RPMI8226 (cell line): ENCODE results near the gene ZC3H7B.
"Not testable (repeated sequence)": the region's sequence is repeated elsewhere in the genome, so short reads cannot be mapped to it uniquely, and the experiment has no call there.

Experiments used
- DNase-seq: peaks from one replicate; pipeline ENCODE4 v3.0.0-alpha.2; 2015

Gene ZC3H7B

DNA sequence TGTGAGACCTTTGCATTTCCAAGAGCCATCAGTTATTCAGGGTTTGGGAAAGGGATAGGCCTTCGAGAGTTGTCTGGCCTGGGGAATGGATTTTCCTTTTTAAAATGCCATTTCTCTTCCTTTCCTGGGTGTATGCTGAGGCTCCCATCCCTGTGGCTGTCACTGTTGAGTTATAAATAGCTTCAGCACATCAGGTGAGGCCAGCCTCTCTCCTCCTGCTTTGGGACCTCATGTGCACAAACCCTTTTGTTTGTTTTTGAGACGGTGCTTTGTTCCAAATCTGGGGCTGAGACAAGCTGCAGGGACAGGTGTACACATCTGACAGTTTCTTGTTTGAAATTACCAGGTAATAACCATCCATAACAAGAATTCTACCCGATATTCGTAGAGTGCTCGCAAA is 81.8 kb downstream of the ZC3H7B start:
- DNase-seq = no peak

DNA sequence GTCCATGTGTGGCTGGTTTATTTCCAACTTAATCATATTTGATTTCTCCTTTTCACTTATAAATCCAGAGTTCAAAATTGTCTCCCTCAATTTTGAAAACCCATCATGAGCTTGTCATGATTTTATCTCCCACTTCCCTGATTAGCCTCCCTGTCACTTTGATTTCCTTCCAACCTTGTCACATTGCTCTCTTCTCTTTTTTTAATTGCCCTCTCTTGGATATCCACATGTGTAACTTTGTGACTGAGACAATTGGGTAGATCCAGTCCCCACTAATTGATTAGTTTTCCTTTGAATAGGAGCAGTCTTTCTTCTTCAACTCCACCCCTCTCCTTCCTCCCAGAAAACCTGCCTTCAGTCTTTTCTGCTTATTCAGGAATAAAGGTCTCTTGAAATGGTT is 82.8 kb downstream of the ZC3H7B start:
- DNase-seq = no peak

DNA sequence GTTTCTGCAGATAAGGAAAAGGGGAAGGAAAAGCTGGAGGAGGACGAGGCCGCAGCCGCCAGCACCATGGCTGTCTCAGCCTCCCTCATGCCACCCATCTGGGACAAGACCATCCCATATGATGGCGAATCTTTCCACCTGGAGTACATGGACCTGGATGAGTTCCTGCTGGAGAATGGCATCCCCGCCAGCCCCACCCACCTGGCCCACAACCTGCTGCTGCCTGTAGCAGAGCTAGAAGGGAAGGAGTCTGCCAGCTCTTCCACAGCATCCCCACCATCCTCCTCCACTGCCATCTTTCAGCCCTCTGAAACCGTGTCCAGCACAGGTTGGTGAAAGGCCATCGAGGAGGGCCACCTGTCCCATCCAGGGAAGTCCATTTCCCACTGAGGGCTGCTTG is 86.0 kb downstream of the ZC3H7B start:
- no peak for DNase-seq

DNA sequence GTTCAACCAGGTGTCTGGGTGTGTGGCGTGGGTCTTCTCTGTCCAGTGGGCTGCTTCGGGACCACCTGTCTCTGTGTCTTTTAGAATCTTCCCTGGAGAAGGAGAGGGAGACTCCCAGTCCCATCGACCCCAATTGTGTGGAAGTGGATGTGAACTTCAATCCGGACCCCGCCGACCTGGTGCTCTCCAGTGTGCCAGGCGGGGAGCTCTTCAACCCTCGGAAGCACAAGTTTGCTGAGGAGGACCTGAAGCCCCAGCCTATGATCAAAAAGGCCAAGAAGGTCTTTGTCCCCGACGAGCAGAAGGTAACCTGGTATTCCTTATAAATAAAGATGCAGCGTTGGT is 92.7 kb downstream of the ZC3H7B start:
- no peak for DNase-seq

- no peak for DNase-seq
These were observed 94.4 kb downstream of the ZC3H7B start for GRCh38 chr22:41395531-41396240.

DNA sequence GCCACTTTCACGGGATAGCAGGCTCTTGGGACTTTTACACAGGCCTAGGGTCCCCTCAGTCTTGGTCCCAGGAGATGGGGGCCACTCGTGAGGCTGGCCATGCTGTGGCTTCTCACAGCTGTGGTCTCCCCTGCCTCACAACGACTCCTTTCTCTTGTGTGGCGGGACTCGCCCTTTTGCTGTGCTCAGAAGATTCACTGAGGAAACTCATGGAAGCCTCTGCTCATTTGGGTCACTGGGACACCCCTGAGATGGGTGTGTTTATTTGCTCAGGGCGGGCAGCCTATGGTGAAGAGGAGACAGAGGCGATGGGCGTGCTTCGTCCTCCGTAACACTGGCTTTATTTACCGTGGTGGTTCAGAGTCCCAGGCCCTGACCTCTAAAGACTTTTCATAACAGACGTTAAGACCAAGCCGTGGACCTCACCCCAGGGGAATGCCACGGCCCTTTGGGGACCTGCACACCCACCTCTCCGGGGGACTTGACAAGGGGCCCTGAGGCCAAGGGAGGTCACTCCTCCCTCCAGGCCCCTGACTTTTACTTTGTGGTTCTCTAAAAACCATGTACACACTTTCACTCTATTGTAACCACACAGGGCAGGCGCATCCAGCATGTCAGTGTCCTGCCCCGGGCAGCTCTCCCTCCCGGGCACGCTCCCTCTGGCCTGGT is 96.0 kb downstream of the ZC3H7B start:
- no peak for DNase-seq

DNA sequence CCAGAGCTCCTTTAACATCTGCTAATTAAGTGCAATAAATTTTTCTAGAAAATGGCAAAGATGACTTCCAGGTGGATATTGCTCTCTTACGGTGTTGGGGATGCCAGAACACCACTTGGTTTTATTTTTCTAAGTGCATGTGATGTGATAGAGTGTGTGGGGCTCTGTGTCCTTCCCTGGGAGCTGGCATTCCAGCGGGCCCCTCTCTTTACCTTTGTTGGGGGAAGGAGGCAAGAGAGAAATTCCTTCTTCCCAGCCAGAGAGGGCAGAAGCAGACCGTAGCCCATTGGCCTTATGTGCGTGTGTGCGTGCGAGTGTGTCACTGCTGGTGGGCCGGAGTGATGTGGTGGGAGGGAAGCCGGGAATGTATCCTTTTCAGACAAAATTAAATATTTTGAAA is 97.6 kb downstream of the ZC3H7B start:
- DNase-seq = no peak

- DNase-seq = peak; percentile 95
These were observed 100.7 kb downstream of the ZC3H7B start for GRCh38 chr22:41401781-41402648.

- DNase-seq = not testable (repeated sequence)
These were observed 101.5 kb downstream of the ZC3H7B start for GRCh38 chr22:41402851-41403250.

DNA sequence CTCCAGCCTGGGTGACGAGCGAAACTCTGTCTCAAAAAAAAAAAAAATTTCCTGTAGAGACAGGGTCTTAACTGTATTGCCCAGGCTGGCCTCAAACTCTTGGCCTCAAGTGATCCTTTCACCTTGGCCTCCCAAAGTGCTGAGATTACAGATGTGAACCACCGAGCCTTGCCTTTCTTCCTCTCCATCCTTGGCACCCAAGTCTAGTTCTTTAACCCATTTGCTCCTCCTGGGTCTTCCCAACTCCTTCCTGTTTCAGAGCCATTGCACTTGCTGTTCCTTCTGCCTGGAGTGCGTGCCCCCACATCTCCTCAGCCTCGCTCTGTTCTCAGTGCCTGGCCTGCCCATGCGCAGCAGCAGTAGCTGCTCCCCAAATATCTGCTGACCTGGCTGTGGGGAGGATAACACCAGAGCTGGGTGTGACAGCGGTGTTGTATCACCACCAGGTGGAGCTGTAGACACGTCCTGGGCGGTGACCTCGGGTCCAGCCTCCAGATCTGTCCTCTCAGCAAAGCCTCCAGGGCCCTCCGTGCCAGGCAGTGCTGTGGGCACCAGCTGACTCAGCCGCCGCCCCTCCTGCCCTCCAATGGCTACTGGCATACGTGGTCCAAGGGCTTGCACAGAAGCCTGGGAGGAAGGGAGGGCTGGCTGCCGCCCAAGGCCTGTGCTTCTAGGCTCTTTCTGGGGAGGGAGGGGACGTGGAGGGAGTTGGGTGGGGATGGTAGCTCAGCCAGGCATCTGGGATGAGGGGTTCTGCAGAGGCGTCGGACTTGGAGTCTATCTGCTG is 102.4 kb downstream of the ZC3H7B start:
- peak; percentile 97 for DNase-seq

GRCh38 chr22:41405588-41405987 is 104.3 kb downstream of the ZC3H7B start:
- no peak for DNase-seq

DNA sequence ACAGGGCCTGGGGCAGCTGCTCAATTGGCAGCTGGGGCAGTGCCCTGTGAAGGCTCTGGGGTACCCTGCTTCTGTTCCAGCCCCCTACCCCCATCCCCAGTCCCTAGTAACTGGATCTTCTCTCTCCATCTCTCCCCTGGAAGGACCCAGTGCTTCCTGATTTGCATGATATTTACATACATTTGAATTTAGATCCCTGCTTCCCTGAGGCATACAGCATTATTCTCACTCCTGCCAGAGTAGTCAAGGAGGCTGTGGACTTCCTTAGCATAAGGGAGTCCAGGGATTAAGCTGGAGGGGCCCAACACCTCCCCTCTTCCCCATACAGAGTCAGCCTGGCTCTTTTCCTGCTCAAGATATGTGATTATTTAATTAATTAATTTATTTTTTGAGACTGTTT is 105.1 kb downstream of the ZC3H7B start:
- DNase-seq = no peak

- no peak for DNase-seq
These were observed 106.1 kb downstream of the ZC3H7B start for GRCh38 chr22:41407433-41407832.

GRCh38 chr22:41408665-41409064 is 107.3 kb downstream of the ZC3H7B start:
- no peak for DNase-seq
